Neural progenitor cell (in vitro differentiated cells): Measurements from ENCODE around the gene SLC35D2.

Source experiments
- CTCF ChIP-seq: fragments of 200-600 bp; sonication (generic); IDR thresholded peaks from 2 replicates; pipeline ENCODE4 v1.5.1; 2017; ENCODE audit warnings: antibody characterized with exemption, mild to moderate bottlenecking
- EZH2phosphoT487 ChIP-seq: fragments of 200-600 bp; sonication (generic); IDR thresholded peaks from 2 replicates; pipeline ENCODE4 v1.6.1; 2017; ENCODE audit warnings: antibody characterized with exemption

- no peak for TF ChIP-seq CTCF
- no peak for TF ChIP-seq EZH2phosphoT487
Observed at GRCh38 chr9:96318921-96319565, 64.5 kb downstream of the SLC35D2 start.
